Kidney (tissue), 14 donors: ENCODE data around the gene FTCDNL1. TPM values are rescaled to one million over a fixed set of nuclear protein-coding genes. Genes with fewer than 3 reads are reported as not detected.

Experiments used
- DNase-seq, 5 donors: peaks; one replicate each; pipeline ENCODE4 v3.0.0-alpha.2; 2013 to 2020
- FAIRE-seq: peaks from 2 replicates; lab custom pipeline; 2012; peaks lifted over from hg19 to GRCh38; lab: Jason Lieb, UNC
- H3K27ac ChIP-seq, 2 donors: one replicate each; pipeline ENCODE4 v1.7.0; 2013; ENCODE audit warnings: low read depth in 2 of 2, low read length in 2 of 2, inconsistent platforms in 1 of 2
- H3K27me3 ChIP-seq: one replicate; pipeline ENCODE4 v1.7.1; 2013; ENCODE audit warnings: low read length, inconsistent platforms; ENCODE audit not compliant: control insufficient read depth, insufficient read depth
- H3K36me3 ChIP-seq, 3 donors: one replicate each; pipeline versions ENCODE4 v1.7.0 to v1.7.1; 2013; ENCODE audit warnings: low read length in 3 of 3, control low read depth in 1 of 3, inconsistent platforms in 1 of 3; ENCODE audit not compliant: insufficient read depth in 3 of 3, control insufficient read depth in 2 of 3
- H3K4me1 ChIP-seq, 3 donors: one replicate each; pipeline versions ENCODE4 v1.7.0 to v1.7.1; 2013; ENCODE audit warnings: low read length in 3 of 3, inconsistent platforms in 1 of 3, low read depth in 1 of 3; ENCODE audit not compliant: control insufficient read depth in 2 of 3, insufficient read depth in 2 of 3
- H3K4me3 ChIP-seq, 3 donors: one replicate each; pipeline versions ENCODE4 v1.7.0 to v1.8.1; 2013; ENCODE audit warnings: low read length in 3 of 3, control low read depth in 1 of 3, inconsistent platforms in 1 of 3
- H3K9ac ChIP-seq, 3 donors: one replicate each; pipeline versions ENCODE4 v1.7.0 to v1.7.1; 2013; ENCODE audit warnings: low read length in 3 of 3, control low read depth in 1 of 3, inconsistent platforms in 1 of 3
- H3K9me3 ChIP-seq, 3 donors: one replicate each; pipeline versions ENCODE4 v1.7.0 to v1.7.1; 2013; ENCODE audit warnings: low read length in 3 of 3, control low read depth in 1 of 3, inconsistent platforms in 1 of 3; ENCODE audit not compliant: control insufficient read depth in 2 of 3, insufficient read depth in 1 of 3
- CTCF ChIP-seq: IDR thresholded peaks from 3 replicates; pipeline ENCODE4 v1.5.1; 2012; ENCODE audit warnings: mild to moderate bottlenecking, moderate library complexity, borderline replicate concordance; ENCODE audit not compliant: insufficient read depth; ENCODE audit errors: extremely low read depth
- intact Hi-C: fragments of 100-400 bp; cut with DNase I; formaldehyde crosslinking; loops from one replicate; pipeline ENCODE4 v1.11.1; 2022
- polyA plus RNA-seq: library from polyadenylated mRNA; stranded (reverse); fragments of 350-450 nt; fragmentation: Illumina TruSeq; extraction: RNeasy Lipid Tissue Mini Kit (QIAGEN cat#74804); gene quantifications from one replicate; pipeline ENCODE4 v1.2.3, GENCODE V29; 2014; ENCODE audit warnings: low read depth, low replicate concordance; ENCODE audit not compliant: insufficient read depth
- total RNA-seq: library from RNA; stranded (reverse); fragmentation: NEBNext Ultra II Directional; extraction: Animal tissue kit (Norgen Biotek cat#: 25700); gene quantifications from one replicate; pipeline ENCODE4 v1.2.1, GENCODE V29; 2021
- donor health status: control.
- donor health status: control.
- donor health status: control.
- donor health status: control.
- donor health status: control.
- donor health status: DM: yes; HTN: yes; CAD: no.
- donor health status: Normal renal cell carcinoma (clear cell type).

The FTCDNL1 gene
- total and polyA plus RNA-seq, 2 donors from 2014 or later, result 3.4 to 4.1 TPM

- Histone ChIP-seq H3K4me1 (no peaks in the 10 kb centered on the region), H3K4me3 (no peak overlapping the region), H3K27ac (no peak overlapping the region), H3K9me3 (no peaks in the 10 kb centered on the region), H3K27me3 (no peaks in the 10 kb centered on the region), H3K36me3 (no peaks in the 10 kb centered on the region), H3K9ac (no peak overlapping the region)
- FAIRE-seq (peak; percentile 98), DNase-seq (peak in 1 of 5 donors; percentile 12)
- intact Hi-C loops, result no loop called here
- TF ChIP-seq CTCF, result peak; percentile 54
Observed at GRCh38 chr2:199861132-199861774, 10.3 kb upstream of the FTCDNL1 start.

- Histone ChIP-seq H3K4me3 (no peak overlapping the region), H3K9ac (no peak overlapping the region), H3K36me3 (no peaks in the 10 kb centered on the region), H3K27ac (no peak overlapping the region), H3K27me3 (peaks cover 5% of the 10 kb centered on the region), H3K4me1 (no peaks in the 10 kb centered on the region), H3K9me3 (no peaks in the 10 kb centered on the region)
- TF ChIP-seq CTCF, result no peak
- intact Hi-C loops, result no loop called here
- FAIRE-seq, result no peak
- DNase-seq, result no peak
Observed at GRCh38 chr2:199855812-199856211, 4.8 kb upstream of the FTCDNL1 start.

- H3K27me3 ChIP-seq, result peaks cover 26% of the 10 kb centered on the region
- H3K9ac ChIP-seq, result no peak overlapping the region
- no peak for TF ChIP-seq CTCF
- intact Hi-C loops, result no loop called here
- H3K9me3 ChIP-seq, result no peaks in the 10 kb centered on the region
- FAIRE-seq (no peak), DNase-seq (no peak)
- H3K36me3 ChIP-seq, result no peaks in the 10 kb centered on the region
- H3K27ac ChIP-seq, result no peak overlapping the region
- peaks cover 0 to 5% (median 0%) of the 10 kb centered on the region in 3 donors for H3K4me1 ChIP-seq
- H3K4me3 ChIP-seq, result no peak overlapping the region
Observed at GRCh38 chr2:199851883-199852282, 891 bp upstream of the FTCDNL1 start.

GRCh38 chr2:199851501-199851810, 464 bp upstream of the FTCDNL1 start:
- TF ChIP-seq CTCF, result no peak
- intact Hi-C loops, result no loop called here
- Histone ChIP-seq H3K9ac (peak overlapping the region in 1 of 3 donors; percentile 48), H3K36me3 (no peaks in the 10 kb centered on the region), H3K4me3 (peak overlapping the region; percentile 68 to 89 (median 80)), H3K9me3 (no peaks in the 10 kb centered on the region), H3K27me3 (peaks cover 26% of the 10 kb centered on the region), H3K27ac (peak overlapping the region; percentile 58 to 59), H3K4me1 (peaks cover 0 to 5% (median 0%) of the 10 kb centered on the region in 3 donors)
- DNase-seq (no peak), FAIRE-seq (no peak)
